Measurements from ENCODE around the gene ASAH2. TPM values are rescaled to one million over a fixed set of nuclear protein-coding genes. Genes with fewer than 3 reads are reported as not detected.

The ASAH2 gene
- polyA plus RNA-seq, 1 experiment, result 0.32 TPM

DNA sequence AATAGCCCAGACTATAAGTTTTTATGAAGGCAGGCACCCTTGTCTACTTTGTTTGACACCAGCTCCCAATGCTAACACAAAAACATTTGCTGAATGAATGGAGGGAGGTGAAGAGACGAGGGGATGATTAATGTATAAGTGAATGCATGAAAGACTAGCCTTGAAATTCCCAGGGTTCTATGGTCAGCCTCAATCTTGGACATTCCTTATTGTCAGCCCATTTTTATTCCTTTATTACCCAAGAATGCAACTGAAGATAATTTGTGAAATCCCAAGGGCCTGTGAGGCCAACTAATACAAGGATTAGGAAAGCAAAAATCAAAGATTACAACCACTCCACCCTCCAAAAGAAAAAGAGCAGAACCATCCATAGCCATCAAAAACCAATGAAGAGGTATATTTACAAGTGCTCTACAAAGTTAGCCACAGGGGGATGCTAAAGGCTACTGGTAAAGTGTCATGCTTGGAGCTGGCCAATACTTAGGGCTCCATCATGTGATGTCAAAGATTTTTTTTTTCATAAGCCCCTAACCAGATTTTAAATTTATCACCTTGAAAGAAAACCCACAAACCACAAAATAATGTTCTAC is 40.0 kb upstream of the ASAH2 start:
- DNase-seq (ENCODE audit: low read depth), result no peak
- no peaks in the 10 kb centered on the region for H3K36me3 ChIP-seq (ENCODE audit: control insufficient read depth, insufficient read depth, low read length)

DNA sequence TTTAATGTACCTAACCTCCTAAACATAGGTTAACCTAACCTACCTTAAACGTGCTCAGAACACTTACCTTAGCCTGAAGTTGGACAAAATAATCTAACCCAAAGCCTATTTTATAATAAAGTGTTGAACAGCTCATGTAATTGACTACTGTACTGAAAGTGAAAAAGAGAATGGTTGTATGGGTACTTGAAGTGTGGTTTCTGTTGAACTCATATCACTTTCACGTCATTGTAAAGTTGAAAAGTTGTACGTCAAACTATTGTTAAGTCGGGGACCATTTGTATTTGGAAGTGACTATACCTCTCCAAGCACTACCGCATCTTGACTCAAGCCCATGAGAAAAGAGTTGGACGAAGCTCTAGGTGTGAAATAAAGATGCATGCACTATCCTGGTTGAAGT is 37.9 kb upstream of the ASAH2 start:
- no peak for DNase-seq (ENCODE audit: low read depth)
- CTCF ChIA-PET, result no interaction called here
- POLR2A ChIA-PET, result no interaction called here
- TF ChIP-seq, protein P1, sequence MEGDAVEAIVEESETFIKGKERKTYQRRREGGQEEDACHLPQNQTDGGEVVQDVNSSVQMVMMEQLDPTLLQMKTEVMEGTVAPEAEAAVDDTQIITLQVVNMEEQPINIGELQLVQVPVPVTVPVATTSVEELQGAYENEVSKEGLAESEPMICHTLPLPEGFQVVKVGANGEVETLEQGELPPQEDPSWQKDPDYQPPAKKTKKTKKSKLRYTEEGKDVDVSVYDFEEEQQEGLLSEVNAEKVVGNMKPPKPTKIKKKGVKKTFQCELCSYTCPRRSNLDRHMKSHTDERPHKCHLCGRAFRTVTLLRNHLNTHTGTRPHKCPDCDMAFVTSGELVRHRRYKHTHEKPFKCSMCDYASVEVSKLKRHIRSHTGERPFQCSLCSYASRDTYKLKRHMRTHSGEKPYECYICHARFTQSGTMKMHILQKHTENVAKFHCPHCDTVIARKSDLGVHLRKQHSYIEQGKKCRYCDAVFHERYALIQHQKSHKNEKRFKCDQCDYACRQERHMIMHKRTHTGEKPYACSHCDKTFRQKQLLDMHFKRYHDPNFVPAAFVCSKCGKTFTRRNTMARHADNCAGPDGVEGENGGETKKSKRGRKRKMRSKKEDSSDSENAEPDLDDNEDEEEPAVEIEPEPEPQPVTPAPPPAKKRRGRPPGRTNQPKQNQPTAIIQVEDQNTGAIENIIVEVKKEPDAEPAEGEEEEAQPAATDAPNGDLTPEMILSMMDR (IDR thresholded peaks at IDR 0.05; ENCODE audit: insufficient read depth, low read depth, low read length), result no peak
- Histone ChIP-seq H3K36me3 (ENCODE audit: control insufficient read depth, insufficient read depth, low read length) (no peaks in the 10 kb centered on the region), H3K4me3 (ENCODE audit: low read depth, low read length) (no peak overlapping the region), H3K27me3 (ENCODE audit: control insufficient read depth, insufficient read depth, low read length) (no peaks in the 10 kb centered on the region; the same call in 1 of the 2 replicates)

More for the DNA sequence above, 40.0 kb upstream of the ASAH2 start:
- CTCF ChIA-PET, result interaction anchor here (0.6 to 1.2 kb wide), 4 partner anchors 52 to 362 kb away, joined by 3 to 4 read pairs (median 4); no protein-coding TSS in a partner anchor
- Histone ChIP-seq H3K4me3 (ENCODE audit: low read depth, low read length) (no peak overlapping the region), H3K27me3 (ENCODE audit: control insufficient read depth, insufficient read depth, low read length) (no peaks in the 10 kb centered on the region; the same call in 1 of the 2 replicates)
- POLR2A ChIA-PET, result no interaction called here
- TF ChIP-seq, protein P1 (IDR thresholded peaks at IDR 0.05; ENCODE audit: insufficient read depth, low read depth, low read length), result peak; percentile 54

DNA sequence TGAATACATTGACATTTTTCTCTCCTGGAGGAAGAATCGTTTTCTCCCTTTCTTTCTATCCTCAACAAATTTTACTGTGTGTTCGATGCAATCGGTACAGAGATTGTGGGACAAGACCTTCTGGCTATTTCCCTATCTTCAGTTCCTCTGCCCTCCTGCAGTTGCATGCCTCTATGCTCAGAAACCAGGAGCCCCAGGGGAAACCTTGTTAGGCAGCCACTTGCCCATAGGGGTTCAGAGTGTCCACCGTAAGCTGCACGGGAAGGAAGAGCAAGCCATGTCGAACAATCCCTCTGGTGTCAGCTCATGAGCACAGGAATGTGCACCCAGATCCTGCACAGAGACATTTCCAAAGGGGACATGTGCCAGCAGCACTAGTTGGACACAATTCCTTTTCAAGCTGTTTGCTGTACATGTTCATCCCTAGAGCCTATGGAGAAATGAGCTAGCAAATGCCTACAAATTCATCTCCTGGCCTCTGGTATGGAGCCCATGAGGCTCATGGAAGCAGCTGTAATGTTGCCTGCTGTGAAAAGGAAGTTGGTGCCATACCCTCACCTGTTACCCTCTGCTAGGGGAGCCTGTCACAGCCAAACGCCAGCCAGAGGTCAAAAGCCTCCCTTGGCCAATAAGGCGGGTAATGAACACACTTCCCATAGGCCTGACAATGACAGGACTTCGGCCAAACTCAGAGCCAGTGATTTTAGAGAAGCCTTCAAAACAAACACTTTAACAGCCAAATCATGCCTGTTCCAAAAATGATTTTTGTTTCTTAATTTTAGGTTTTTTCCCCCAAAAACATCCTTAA is 35.9 kb upstream of the ASAH2 start:
- ChIA-PET POLR2A (no interaction called here), CTCF (no interaction called here)
- no peak overlapping the region for H3K4me3 ChIP-seq (ENCODE audit: low read depth, low read length)
- H3K36me3 ChIP-seq (ENCODE audit: control insufficient read depth, insufficient read depth, low read length), result no peaks in the 10 kb centered on the region
- DNase-seq (ENCODE audit: low read depth), result no peak
- peaks cover 1% of the 10 kb centered on the region for H3K27me3 ChIP-seq (ENCODE audit: control insufficient read depth, insufficient read depth, low read length)
- TF ChIP-seq, protein P1 (IDR thresholded peaks at IDR 0.05; ENCODE audit: insufficient read depth, low read depth, low read length), result no peak

DNA sequence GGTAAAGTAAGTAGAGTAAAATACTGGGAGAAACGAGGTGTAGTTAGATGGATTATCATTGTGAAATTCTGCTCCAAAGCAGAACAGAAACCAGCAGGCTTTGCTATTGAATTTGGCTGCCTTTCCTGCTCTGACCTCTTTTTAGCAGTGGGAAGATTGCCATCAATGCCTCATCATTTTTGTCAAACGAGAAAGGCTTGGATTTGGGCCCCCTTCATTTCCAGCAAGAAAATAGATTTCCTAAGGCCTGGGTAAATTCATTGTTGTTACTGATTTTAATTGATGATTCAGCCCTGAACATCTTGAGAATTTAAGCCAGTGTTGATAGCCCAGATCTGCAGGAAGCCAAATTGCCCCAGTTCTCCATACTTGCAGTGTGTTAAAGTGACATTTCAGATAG is 35.2 kb upstream of the ASAH2 start:
- Histone ChIP-seq H3K36me3 (ENCODE audit: control insufficient read depth, insufficient read depth, low read length) (no peaks in the 10 kb centered on the region), H3K4me3 (ENCODE audit: low read depth, low read length) (no peak overlapping the region), H3K27me3 (ENCODE audit: control insufficient read depth, insufficient read depth, low read length) (peaks cover 1% of the 10 kb centered on the region)
- CTCF ChIA-PET, result no interaction called here
- peak; percentile 33 for DNase-seq (ENCODE audit: low read depth)
- TF ChIP-seq, protein P1 (IDR thresholded peaks at IDR 0.05; ENCODE audit: insufficient read depth, low read depth, low read length), result no peak
- POLR2A ChIA-PET, result no interaction called here

DNA sequence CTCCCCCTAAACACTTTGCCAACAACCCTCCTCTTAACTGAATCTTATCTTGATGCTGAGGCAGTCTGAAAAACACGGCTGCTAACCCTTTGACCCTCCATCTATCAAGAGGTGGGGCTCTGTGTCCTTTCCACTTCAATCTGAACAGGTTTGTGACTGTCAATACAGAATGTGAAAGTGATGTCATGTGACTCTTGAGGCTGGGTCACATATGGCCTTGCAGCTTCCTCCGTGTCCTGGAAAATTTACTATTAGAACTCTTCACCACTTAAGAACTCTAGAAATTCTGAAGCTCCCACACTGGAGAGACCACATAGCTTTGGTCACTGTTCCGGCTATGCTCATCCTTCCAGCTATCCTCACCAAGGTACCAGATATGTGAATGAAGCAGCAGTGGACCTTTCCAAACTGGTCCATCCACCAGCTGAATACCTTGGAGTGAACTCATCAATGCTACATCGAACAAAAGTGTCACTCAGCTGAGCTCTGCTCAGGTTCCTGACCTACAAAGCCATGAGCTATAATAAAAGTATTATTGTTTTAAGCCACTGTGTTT is 30.7 kb upstream of the ASAH2 start:
- no peak for DNase-seq (ENCODE audit: low read depth)
- no peaks in the 10 kb centered on the region for H3K36me3 ChIP-seq (ENCODE audit: control insufficient read depth, insufficient read depth, low read length)
- TF ChIP-seq, protein P1 (IDR thresholded peaks at IDR 0.05; ENCODE audit: insufficient read depth, low read depth, low read length), result no peak
- H3K4me3 ChIP-seq (ENCODE audit: low read depth, low read length), result no peak overlapping the region
- peaks cover 3% of the 10 kb centered on the region; the same call in 1 of the 2 replicates for H3K27me3 ChIP-seq (ENCODE audit: control insufficient read depth, insufficient read depth, low read length)
- POLR2A ChIA-PET, result no interaction called here
- CTCF ChIA-PET, result no interaction called here

Measured in BJ (cell line).